Measurements from ENCODE around the gene DNM3.

Gene DNM3

DNA sequence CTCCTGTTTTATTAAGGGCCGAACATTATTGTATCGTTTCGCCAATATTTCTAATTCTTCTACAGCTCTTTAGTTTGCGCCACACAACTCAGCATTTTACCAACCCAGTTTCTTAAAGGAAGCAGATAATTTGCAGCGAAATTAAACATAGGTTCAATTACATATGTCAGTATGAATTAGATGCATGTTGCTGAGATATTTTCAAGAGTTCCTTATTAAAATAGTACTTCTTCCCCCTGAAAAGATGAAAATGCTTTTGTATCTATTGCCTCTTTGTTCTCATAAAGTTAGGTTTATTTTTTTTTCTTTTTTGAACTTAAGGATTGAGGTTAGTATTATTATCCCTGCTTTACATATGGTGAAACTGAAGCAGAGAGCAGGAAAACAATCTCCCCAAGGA is 395.7 kb downstream of the DNM3 start:
- Histone ChIP-seq H3K9me3 (ENCODE audit: low read length) (no peaks in the 10 kb centered on the region), H3K4me1 (ENCODE audit: insufficient read depth, low read length) (peaks cover 10% of the 10 kb centered on the region), H3K27me3 (ENCODE audit: insufficient read depth, low read length) (no peaks in the 10 kb centered on the region), H3K36me3 (ENCODE audit: insufficient read depth, low read length) (no peaks in the 10 kb centered on the region), H2AFZ (ENCODE audit: low read depth, low read length) (no peak overlapping the region), H3K4me3 (ENCODE audit: low read length) (no peak overlapping the region)

DNA sequence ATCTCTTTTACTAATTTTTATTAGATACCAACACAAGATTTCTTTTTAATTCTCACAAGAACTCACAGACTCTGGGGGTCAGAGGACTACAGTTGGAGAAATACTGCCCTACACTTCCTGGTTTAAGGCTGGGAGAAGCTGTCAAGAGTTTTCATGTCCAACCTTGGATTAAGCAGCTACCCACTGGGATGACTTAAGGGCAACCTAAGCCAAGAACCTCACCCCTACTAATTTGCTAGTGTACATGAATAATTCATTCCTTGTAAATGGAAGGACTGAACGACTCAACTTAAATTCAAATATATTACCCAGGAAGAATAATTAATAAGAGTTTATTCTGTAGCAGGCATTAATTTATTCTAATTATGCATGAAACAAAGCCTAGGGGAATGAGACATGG is 396.9 kb downstream of the DNM3 start:
- no peaks in the 10 kb centered on the region for H3K9me3 ChIP-seq (ENCODE audit: low read length)
- H3K4me3 ChIP-seq (ENCODE audit: low read length), result no peak overlapping the region
- no peaks in the 10 kb centered on the region for H3K36me3 ChIP-seq (ENCODE audit: insufficient read depth, low read length)
- no peak overlapping the region for H2AFZ ChIP-seq (ENCODE audit: low read depth, low read length)
- peaks cover 10% of the 10 kb centered on the region for H3K4me1 ChIP-seq (ENCODE audit: insufficient read depth, low read length)
- no peaks in the 10 kb centered on the region for H3K27me3 ChIP-seq (ENCODE audit: insufficient read depth, low read length)

DNA sequence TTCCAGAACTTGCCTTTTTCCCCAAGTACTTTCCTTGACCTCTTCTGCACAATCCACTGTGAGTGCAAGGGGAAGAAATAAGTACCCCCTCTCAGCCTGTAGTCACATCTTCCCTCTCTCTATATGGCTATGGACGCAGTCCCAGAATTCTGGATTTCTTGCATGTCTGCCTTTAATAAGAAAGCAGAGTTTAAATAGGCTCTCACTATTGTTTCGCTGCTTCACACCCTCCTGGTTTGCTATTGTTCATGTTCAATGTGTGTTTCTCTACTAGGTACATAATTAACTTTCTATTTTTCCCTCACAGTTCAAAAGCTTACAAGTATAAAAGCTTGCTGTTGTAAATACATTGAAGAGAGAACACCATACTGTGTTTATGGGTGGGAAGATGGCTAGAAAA is 397.7 kb downstream of the DNM3 start:
- H3K27me3 ChIP-seq (ENCODE audit: insufficient read depth, low read length), result no peaks in the 10 kb centered on the region
- no peak overlapping the region for H3K4me3 ChIP-seq (ENCODE audit: low read length)
- H3K9me3 ChIP-seq (ENCODE audit: low read length), result no peaks in the 10 kb centered on the region
- H2AFZ ChIP-seq (ENCODE audit: low read depth, low read length), result no peak overlapping the region
- peaks cover 10% of the 10 kb centered on the region for H3K4me1 ChIP-seq (ENCODE audit: insufficient read depth, low read length)
- H3K36me3 ChIP-seq (ENCODE audit: insufficient read depth, low read length), result no peaks in the 10 kb centered on the region

DNA sequence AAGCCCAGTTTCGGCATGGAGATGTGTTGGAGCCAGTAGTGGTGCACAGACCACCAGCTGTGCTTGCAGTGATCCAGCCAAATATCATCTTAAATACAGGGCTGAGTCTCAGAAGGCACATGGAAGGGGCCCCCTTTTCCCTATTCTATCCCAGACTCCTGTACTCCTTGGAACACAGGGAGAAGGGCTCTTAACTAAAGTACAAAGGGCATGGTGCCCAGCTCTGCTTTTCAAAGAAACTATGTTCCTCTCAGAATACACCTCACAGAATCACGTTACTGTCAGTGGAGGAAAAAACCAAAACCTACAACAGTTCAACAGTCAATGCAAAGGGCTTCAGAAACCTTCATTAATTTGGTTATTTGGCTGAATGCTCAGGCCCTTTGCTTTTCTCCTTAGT is 398.6 kb downstream of the DNM3 start:
- Histone ChIP-seq H3K4me1 (ENCODE audit: insufficient read depth, low read length) (peaks cover 10% of the 10 kb centered on the region), H3K9me3 (ENCODE audit: low read length) (no peaks in the 10 kb centered on the region)

DNA sequence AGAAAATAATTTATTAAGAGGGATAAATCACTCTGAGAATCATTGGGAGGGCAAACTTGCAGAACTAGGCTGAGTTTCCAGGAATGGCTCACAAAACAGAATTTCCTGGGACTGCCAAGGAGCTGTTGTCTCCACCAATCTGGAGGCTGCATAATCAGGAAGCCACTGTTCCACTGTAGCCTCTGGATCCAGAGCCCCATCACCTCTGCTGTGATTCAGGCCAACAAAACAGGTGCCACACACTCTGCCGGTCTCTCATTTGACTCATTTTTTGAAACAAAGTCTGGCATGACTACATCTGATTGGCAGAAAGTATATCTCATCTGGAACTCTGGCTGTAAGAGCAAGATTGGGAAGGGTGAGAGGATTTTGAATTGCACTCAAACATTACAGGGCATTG is 400.2 kb downstream of the DNM3 start:
- Histone ChIP-seq H3K4me1 (ENCODE audit: insufficient read depth, low read length) (peaks cover 10% of the 10 kb centered on the region), H3K27me3 (ENCODE audit: insufficient read depth, low read length) (no peaks in the 10 kb centered on the region)

More for the DNA sequence above, 398.6 kb downstream of the DNM3 start:
- no peaks in the 10 kb centered on the region for H3K36me3 ChIP-seq (ENCODE audit: insufficient read depth, low read length)
- no peak overlapping the region for H2AFZ ChIP-seq (ENCODE audit: low read depth, low read length)
- H3K4me3 ChIP-seq (ENCODE audit: low read length), result no peak overlapping the region
- H3K27me3 ChIP-seq (ENCODE audit: insufficient read depth, low read length), result no peaks in the 10 kb centered on the region

DNA sequence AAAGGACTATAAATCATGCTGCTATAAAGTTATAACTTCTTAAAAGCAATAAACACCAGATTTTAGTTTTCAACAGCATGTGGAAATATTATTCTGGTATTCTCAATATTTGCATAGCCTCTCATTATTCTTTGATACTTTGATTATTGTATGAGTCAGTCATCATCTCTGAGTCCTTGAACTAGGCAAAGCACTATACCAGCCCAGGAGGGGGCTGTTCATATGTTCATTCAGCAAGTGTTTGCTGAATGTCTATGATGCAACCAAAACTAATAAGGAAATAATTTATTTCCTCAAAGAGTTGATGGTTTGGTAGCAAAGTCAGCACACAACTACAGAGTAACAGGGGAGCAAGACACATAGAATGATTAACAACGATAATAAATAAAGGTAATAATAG is 403.6 kb downstream of the DNM3 start:
- Histone ChIP-seq H3K27me3 (ENCODE audit: insufficient read depth, low read length) (no peaks in the 10 kb centered on the region), H2AFZ (ENCODE audit: low read depth, low read length) (no peak overlapping the region), H3K36me3 (ENCODE audit: insufficient read depth, low read length) (no peaks in the 10 kb centered on the region), H3K4me1 (ENCODE audit: insufficient read depth, low read length) (peaks cover 4% of the 10 kb centered on the region), H3K9me3 (ENCODE audit: low read length) (no peaks in the 10 kb centered on the region), H3K4me3 (ENCODE audit: low read length) (no peak overlapping the region)

More for the DNA sequence above, 400.2 kb downstream of the DNM3 start:
- Histone ChIP-seq H2AFZ (ENCODE audit: low read depth, low read length) (no peak overlapping the region), H3K36me3 (ENCODE audit: insufficient read depth, low read length) (no peaks in the 10 kb centered on the region), H3K9me3 (ENCODE audit: low read length) (no peaks in the 10 kb centered on the region), H3K4me3 (ENCODE audit: low read length) (no peak overlapping the region)

DNA sequence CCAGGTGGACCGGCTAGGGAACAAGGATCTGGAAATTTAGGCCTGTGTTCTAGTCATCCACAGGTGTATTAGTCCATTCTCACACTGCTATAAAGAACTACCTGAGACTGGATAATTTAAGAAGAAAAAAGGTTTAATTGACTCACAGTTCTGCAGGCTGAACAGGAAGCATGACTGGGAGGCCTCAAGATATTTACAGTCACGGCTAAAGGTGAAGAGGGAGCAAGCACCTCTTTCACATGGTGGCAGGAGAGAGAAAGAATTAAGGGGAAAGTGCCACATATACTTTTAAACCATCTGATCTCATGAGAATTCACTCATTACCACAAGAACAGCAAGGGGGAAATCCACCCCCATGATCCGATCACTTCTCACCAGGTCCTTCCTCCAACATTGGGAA is 404.5 kb downstream of the DNM3 start:
- Histone ChIP-seq H3K4me3 (ENCODE audit: low read length) (no peak overlapping the region), H3K4me1 (ENCODE audit: insufficient read depth, low read length) (no peaks in the 10 kb centered on the region), H2AFZ (ENCODE audit: low read depth, low read length) (no peak overlapping the region), H3K9me3 (ENCODE audit: low read length) (no peaks in the 10 kb centered on the region), H3K27me3 (ENCODE audit: insufficient read depth, low read length) (no peaks in the 10 kb centered on the region), H3K36me3 (ENCODE audit: insufficient read depth, low read length) (no peaks in the 10 kb centered on the region)

DNA sequence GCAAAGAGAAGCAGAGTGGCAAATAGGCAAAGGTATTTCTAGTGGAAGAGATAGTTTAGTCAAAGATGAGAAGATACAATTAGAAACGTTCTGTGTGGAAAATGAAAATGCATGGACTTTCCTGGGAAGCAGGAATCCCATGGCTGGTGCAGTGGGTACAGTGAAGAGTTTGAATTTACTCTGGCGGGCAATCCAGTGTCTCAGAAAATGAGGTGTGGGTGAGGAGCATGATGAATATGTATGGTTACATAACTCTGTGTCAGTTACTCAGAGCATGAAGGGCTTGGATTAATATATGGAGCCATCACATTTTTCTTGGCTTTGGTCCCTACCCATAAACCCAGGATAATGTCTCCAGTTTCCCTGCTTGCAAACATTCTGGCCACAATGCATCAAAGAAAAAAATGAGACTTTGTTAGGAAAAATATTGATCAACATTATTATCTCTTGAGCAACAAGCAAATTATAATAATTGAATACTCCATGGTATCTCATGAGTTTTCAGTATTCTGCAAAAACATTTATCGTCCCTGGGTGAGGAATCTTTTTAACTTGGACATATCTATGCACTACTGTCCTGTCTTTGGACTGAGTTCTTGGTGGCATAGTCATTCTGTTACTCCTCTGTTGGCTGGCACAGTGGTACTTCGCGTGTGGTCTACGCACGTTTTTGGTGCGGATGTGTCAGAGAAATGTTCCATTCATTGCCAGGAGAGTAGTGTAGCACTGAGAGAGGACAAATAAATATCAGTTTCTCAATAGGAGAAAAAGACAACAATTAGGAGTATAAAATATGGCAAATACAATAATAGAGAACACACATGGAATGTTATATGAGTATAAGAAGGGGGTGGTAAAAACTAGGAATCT is 405.5 kb downstream of the DNM3 start:
- H3K27me3 ChIP-seq (ENCODE audit: insufficient read depth, low read length), result no peaks in the 10 kb centered on the region
- no peaks in the 10 kb centered on the region for H3K36me3 ChIP-seq (ENCODE audit: insufficient read depth, low read length)
- no peaks in the 10 kb centered on the region for H3K9me3 ChIP-seq (ENCODE audit: low read length)
- H2AFZ ChIP-seq (ENCODE audit: low read depth, low read length), result no peak overlapping the region
- no peak overlapping the region for H3K4me3 ChIP-seq (ENCODE audit: low read length)
- H3K4me1 ChIP-seq (ENCODE audit: insufficient read depth, low read length), result peaks cover 1% of the 10 kb centered on the region

DNA sequence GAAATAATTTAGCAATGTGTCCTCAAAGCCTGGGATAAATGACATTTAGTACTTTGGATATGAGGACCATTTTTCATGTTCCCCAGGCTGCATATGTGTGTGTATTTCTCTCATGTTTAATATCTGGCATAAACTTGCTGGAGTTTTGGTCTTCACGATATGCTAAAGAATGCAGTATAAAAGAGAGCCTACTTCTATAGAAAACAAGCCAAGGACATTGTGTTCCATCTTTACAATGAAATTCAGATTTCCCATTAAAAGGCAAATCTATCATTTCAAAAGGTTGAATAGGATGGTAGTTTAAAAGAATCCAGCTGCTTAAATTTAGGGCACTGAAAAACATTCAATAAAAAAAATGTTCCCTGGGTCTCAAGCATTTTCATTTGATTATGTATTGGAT is 410.2 kb downstream of the DNM3 start:
- no peak overlapping the region for H3K4me3 ChIP-seq (ENCODE audit: low read length)
- H2AFZ ChIP-seq (ENCODE audit: low read depth, low read length), result no peak overlapping the region

DNA sequence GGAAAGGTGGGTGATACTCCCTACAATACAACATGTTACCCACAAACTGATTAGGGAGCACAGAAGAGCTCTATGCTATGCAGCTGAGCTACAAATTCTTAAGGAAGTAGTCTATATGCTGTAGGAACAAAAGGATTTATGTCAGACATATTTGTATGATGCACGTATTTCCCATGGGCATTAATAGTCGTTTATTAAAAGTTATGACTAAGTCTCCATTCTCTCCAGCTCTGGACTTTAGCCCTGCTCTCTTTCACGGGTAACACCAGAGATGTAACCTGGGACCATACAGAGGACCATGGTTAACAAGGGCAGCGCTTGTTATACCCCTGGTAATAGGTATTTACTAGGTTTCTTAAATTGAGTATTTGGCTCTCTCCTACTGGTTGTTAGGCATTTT is 411.0 kb downstream of the DNM3 start:
- H3K27me3 ChIP-seq (ENCODE audit: insufficient read depth, low read length), result no peaks in the 10 kb centered on the region
- H2AFZ ChIP-seq (ENCODE audit: low read depth, low read length), result no peak overlapping the region
- no peaks in the 10 kb centered on the region for H3K9me3 ChIP-seq (ENCODE audit: low read length)
- H3K4me3 ChIP-seq (ENCODE audit: low read length), result no peak overlapping the region
- H3K36me3 ChIP-seq (ENCODE audit: insufficient read depth, low read length), result no peaks in the 10 kb centered on the region
- peaks cover 6% of the 10 kb centered on the region for H3K4me1 ChIP-seq (ENCODE audit: insufficient read depth, low read length)

More for the DNA sequence above, 410.2 kb downstream of the DNM3 start:
- no peaks in the 10 kb centered on the region for H3K27me3 ChIP-seq (ENCODE audit: insufficient read depth, low read length)
- H3K36me3 ChIP-seq (ENCODE audit: insufficient read depth, low read length), result no peaks in the 10 kb centered on the region
- H3K4me1 ChIP-seq (ENCODE audit: insufficient read depth, low read length), result peaks cover 6% of the 10 kb centered on the region
- H3K9me3 ChIP-seq (ENCODE audit: low read length), result no peaks in the 10 kb centered on the region

DNA sequence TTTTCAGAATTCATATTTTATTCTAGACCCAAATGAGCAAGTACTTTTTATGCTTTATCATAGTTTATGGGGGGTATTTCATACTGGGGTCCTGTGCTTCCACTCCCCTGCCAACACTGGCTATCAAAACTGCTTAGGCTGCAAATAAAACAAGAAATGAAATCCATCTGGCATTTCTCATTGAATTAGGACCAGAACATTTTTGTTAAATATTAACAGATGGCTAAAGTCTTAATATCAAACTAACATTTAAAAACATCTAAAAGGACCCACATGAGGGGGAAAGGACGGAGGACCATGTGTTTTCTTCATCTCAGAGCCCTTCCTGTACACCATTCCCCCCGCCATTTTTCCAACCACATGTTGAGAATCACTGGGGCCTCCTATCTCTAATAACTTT is 411.7 kb downstream of the DNM3 start:
- no peak overlapping the region for H3K4me3 ChIP-seq (ENCODE audit: low read length)
- no peaks in the 10 kb centered on the region for H3K27me3 ChIP-seq (ENCODE audit: insufficient read depth, low read length)
- H3K36me3 ChIP-seq (ENCODE audit: insufficient read depth, low read length), result no peaks in the 10 kb centered on the region
- H3K4me1 ChIP-seq (ENCODE audit: insufficient read depth, low read length), result peaks cover 6% of the 10 kb centered on the region
- no peak overlapping the region for H2AFZ ChIP-seq (ENCODE audit: low read depth, low read length)
- H3K9me3 ChIP-seq (ENCODE audit: low read length), result no peaks in the 10 kb centered on the region

DNA sequence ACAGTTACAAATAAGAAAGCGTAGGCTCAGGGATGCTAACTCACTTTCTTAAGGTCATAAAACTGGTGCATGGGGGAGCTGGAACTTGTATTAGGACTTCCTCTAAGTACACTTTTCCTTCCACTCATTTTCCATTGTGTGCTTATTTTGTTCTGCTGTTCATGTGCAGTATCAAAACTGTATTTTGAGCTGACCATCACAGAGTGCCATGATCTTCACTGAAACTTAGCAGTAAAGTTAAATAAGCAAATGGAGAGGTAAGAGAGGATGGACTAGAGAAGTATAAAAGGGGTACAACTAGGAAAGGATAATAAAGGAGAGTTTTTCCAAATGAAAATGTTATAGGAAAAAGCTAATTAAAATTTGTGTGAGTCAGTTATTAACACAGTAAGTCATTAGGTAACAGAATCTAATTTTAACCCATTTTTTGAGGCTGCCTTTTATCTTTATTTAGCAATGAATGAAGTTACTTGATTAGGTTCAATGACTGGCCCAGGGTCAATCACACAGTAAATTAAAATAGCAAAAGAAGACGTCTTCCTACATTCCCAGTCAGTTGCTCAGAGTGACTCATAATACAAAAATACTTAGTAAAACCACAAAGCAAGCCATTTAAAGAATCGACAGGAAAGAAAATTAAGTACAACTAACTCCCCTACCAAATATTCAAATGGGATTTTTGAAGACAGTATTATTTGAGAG is 413.4 kb downstream of the DNM3 start:
- H2AFZ ChIP-seq (ENCODE audit: low read depth, low read length), result no peak overlapping the region
- no peaks in the 10 kb centered on the region for H3K27me3 ChIP-seq (ENCODE audit: insufficient read depth, low read length)
- peaks cover 6% of the 10 kb centered on the region for H3K4me1 ChIP-seq (ENCODE audit: insufficient read depth, low read length)
- no peaks in the 10 kb centered on the region for H3K9me3 ChIP-seq (ENCODE audit: low read length)
- H3K36me3 ChIP-seq (ENCODE audit: insufficient read depth, low read length), result no peaks in the 10 kb centered on the region
- no peak overlapping the region for H3K4me3 ChIP-seq (ENCODE audit: low read length)

DNA sequence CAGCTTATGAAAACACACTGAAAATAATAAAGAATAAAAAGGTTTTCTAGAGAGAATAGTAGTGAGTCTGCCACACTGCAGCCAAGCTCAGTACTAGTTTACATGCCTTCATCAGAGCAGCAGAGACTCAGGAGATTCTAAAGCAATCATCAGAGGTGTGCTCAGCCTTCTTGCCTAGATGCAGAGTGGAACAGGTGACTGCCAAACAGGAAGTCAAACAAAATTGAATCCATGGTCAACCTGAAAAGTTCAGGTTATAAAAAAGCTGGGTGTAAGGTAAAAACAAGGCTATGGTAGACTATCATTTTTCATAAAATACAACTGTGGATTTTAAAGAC is 413.9 kb downstream of the DNM3 start:
- Histone ChIP-seq H3K9me3 (ENCODE audit: low read length) (no peaks in the 10 kb centered on the region), H2AFZ (ENCODE audit: low read depth, low read length) (no peak overlapping the region), H3K4me3 (ENCODE audit: low read length) (no peak overlapping the region), H3K4me1 (ENCODE audit: insufficient read depth, low read length) (peaks cover 6% of the 10 kb centered on the region), H3K27me3 (ENCODE audit: insufficient read depth, low read length) (no peaks in the 10 kb centered on the region), H3K36me3 (ENCODE audit: insufficient read depth, low read length) (no peaks in the 10 kb centered on the region)
